AG04449 (cell line): Measurements from ENCODE around the gene PRXL2B.
"Not testable (repeated sequence)": the region's sequence is repeated elsewhere in the genome, so short reads cannot be mapped to it uniquely, and the experiment has no call there.

Source experiments
- CTCF ChIA-PET: fragments of 350-600 bp; formaldehyde crosslinking; extraction: SDS; loops from one replicate; lab custom pipeline; 2021; ENCODE audit warnings: antibody characterized with exemption; lab: Yijun Ruan, JAX
- POLR2A ChIA-PET: fragments of 400-600, 350-600 bp; formaldehyde crosslinking; extraction: SDS; loops from one replicate; lab custom pipeline; 2020; ENCODE audit warnings: antibody characterized with exemption, inconsistent platforms; lab: Yijun Ruan, JAX
- DNase-seq: peaks from one replicate; pipeline ENCODE4 v3.0.0-alpha.2; 2010; ENCODE audit warnings: low read depth, low spot score
- H3K4me3 ChIP-seq: 2 replicates; pipeline ENCODE4 v1.5.1; 2011; ENCODE audit warnings: low read depth, mild to moderate bottlenecking, control low read depth, low read length
- CTCF ChIP-seq: IDR thresholded peaks from one replicate; pipeline ENCODE4 v1.5.1; 2011; ENCODE audit warnings: mild to moderate bottlenecking, moderate library complexity, low read length, control low read depth, inconsistent platforms; ENCODE audit not compliant: insufficient read depth; ENCODE audit errors: missing control alignments

The PRXL2B gene

GRCh38 chr1:2545754-2546514, 40.6 kb upstream of the PRXL2B start:
- DNase-seq: no peak
- no peak for TF ChIP-seq CTCF
- ChIA-PET CTCF (interaction anchor here (1.1 to 8.6 kb wide), 5 partner anchors 10 to 128 kb away, joined by 4 to 138 read pairs (median 5); partner anchors contain the start of gene TNFRSF14), POLR2A (interaction anchor here (0.9 to 1.1 kb wide), 2 partner anchors 12 to 38 kb away, joined by 3 read pairs; no protein-coding TSS in a partner anchor)
- peak overlapping the region; percentile 57 for H3K4me3 ChIP-seq

- ChIA-PET POLR2A (interaction anchor here (0.7 to 1.1 kb wide), 3 partner anchors 13 to 135 kb away, joined by 3 to 4 read pairs (median 3); no protein-coding TSS in a partner anchor), CTCF (interaction anchor here (0.7 to 8.6 kb wide), 28 partner anchors 9 to 878 kb away, joined by 3 to 138 read pairs (median 6); partner anchors contain the start of genes FAAP20, HES5, PANK4 and PEX10)
- peak; percentile 0 for TF ChIP-seq CTCF
- H3K4me3 ChIP-seq: peak overlapping the region; percentile 57
- DNase-seq: no peak
These were observed 39.9 kb upstream of the PRXL2B start for GRCh38 chr1:2546515-2547209.

- POLR2A ChIA-PET: interaction anchor here (0.7 kb wide), 1 partner anchor 136 kb away, joined by 4 read pairs; no protein-coding TSS in a partner anchor
- CTCF ChIA-PET: interaction anchor here (0.7 to 8.6 kb wide), 32 partner anchors 11 to 877 kb away, joined by 3 to 138 read pairs (median 6); partner anchors contain the start of genes FAAP20, HES5, PANK4 and PEX10
- TF ChIP-seq CTCF: no peak
- H3K4me3 ChIP-seq: peak overlapping the region; percentile 57
- no peak for DNase-seq
These were observed 39.1 kb upstream of the PRXL2B start for GRCh38 chr1:2547210-2548067.

GRCh38 chr1:2548068-2548589, 38.4 kb upstream of the PRXL2B start:
- TF ChIP-seq CTCF: peak; percentile 95
- ChIA-PET CTCF (interaction anchor here (0.6 to 8.6 kb wide), 38 partner anchors 10 to 880 kb away, joined by 3 to 138 read pairs (median 4); partner anchors contain the start of genes FAAP20, HES5, MORN1 and PANK4), POLR2A (no interaction called here)
- H3K4me3 ChIP-seq: no peak overlapping the region
- DNase-seq: no peak

- H3K4me3 ChIP-seq, DNase-seq, POLR2A ChIA-PET: not testable (repeated sequence)
- CTCF ChIA-PET: interaction anchor here (1.0 to 8.6 kb wide), 4 partner anchors 9 to 136 kb away, joined by 3 to 138 read pairs (median 38); partner anchors contain the start of genes PEX10 and TNFRSF14
These were observed 37.1 kb upstream of the PRXL2B start for GRCh38 chr1:2549367-2550029.

GRCh38 chr1:2550309-2550861, 36.2 kb upstream of the PRXL2B start:
- H3K4me3 ChIP-seq, POLR2A ChIA-PET, DNase-seq: not testable (repeated sequence)
- CTCF ChIA-PET: interaction anchor here (3.7 to 8.6 kb wide), 2 partner anchors 8 to 132 kb away, joined by 45 to 138 read pairs; partner anchors contain the start of gene TNFRSF14

GRCh38 chr1:2551544-2551943, 35.0 kb upstream of the PRXL2B start:
- H3K4me3 ChIP-seq, CTCF ChIA-PET, DNase-seq, POLR2A ChIA-PET: not testable (repeated sequence)
